Measurements from ENCODE around the gene RAD51C. TPM values are rescaled to one million over a fixed set of nuclear protein-coding genes. Genes with fewer than 3 reads are reported as not detected.
"Not testable (repeated sequence)": the region's sequence is repeated elsewhere in the genome, so short reads cannot be mapped to it uniquely, and the experiment has no call there.

RAD51C gene
- total RNA-seq (ENCODE audit: insufficient read depth, low replicate concordance): 32.5 TPM

- peak; percentile 90 for DNase-seq (ENCODE audit: low spot score)
Measured at GRCh38 chr17:58692239-58693055, at the start of gene RAD51C. Gene RAD51C, plus strand, starts transcription at chr17:58692602. Its CDS starts 42 bp downstream, at chr17:58692644.

- DNase-seq (ENCODE audit: low spot score): peak; percentile 60
Measured at GRCh38 chr17:58643147-58643546, 49.3 kb upstream of the RAD51C start.

- no peak for DNase-seq (ENCODE audit: low spot score)
Measured at GRCh38 chr17:58648236-58648635, 44.2 kb upstream of the RAD51C start.

- not testable (repeated sequence) for DNase-seq (ENCODE audit: low spot score)
Measured at GRCh38 chr17:58657962-58658803, 34.2 kb upstream of the RAD51C start.

- DNase-seq (ENCODE audit: low spot score): peak; percentile 98
Measured at GRCh38 chr17:58658804-58659713, 33.3 kb upstream of the RAD51C start.

- not testable (repeated sequence) for DNase-seq (ENCODE audit: low spot score)
Measured at GRCh38 chr17:58659714-58660084, 32.7 kb upstream of the RAD51C start.

- DNase-seq (ENCODE audit: low spot score): no peak
Measured at GRCh38 chr17:58660621-58661020, 31.8 kb upstream of the RAD51C start.

GRCh38 chr17:58661499-58661898 lies 30.9 kb upstream of the RAD51C start:
- DNase-seq (ENCODE audit: low spot score): no peak

- DNase-seq (ENCODE audit: low spot score): no peak
Measured at GRCh38 chr17:58664302-58664701, 28.1 kb upstream of the RAD51C start.

GRCh38 chr17:58665946-58666857 lies 26.2 kb upstream of the RAD51C start:
- no peak for DNase-seq (ENCODE audit: low spot score)

- DNase-seq (ENCODE audit: low spot score): peak; percentile 57
Measured at GRCh38 chr17:58666858-58667267, 25.5 kb upstream of the RAD51C start.

GRCh38 chr17:58667934-58668597 lies 24.3 kb upstream of the RAD51C start:
- DNase-seq (ENCODE audit: low spot score): no peak

GRCh38 chr17:58668598-58668935 lies 23.8 kb upstream of the RAD51C start:
- no peak for DNase-seq (ENCODE audit: low spot score)

GRCh38 chr17:58669853-58670252 lies 22.5 kb upstream of the RAD51C start:
- no peak for DNase-seq (ENCODE audit: low spot score)

GRCh38 chr17:58671969-58672368 lies 20.4 kb upstream of the RAD51C start:
- DNase-seq (ENCODE audit: low spot score): no peak

- DNase-seq (ENCODE audit: low spot score): no peak
Measured at GRCh38 chr17:58677194-58677880, 15.1 kb upstream of the RAD51C start.

- DNase-seq (ENCODE audit: low spot score): not testable (repeated sequence)
Measured at GRCh38 chr17:58678287-58678686, 14.1 kb upstream of the RAD51C start.

GRCh38 chr17:58679263-58680037 lies 13.0 kb upstream of the RAD51C start:
- DNase-seq (ENCODE audit: low spot score): peak; percentile 24

GRCh38 chr17:58680038-58680369 lies 12.4 kb upstream of the RAD51C start:
- DNase-seq (ENCODE audit: low spot score): no peak

Measured in umbilical cord (tissue), 2 donors.